GM12878 (cell line): ENCODE results near the gene ISM1.

ENCODE experiments used
- CTCF ChIP-seq, 3 experiments: IDR thresholded peaks in 2 of 3; conservative IDR thresholded peaks in 1 of 3; 2 replicates each; pipeline ENCODE4 v1.5.1; 2011; ENCODE audit warnings: low read depth in 3 of 3, low read length in 3 of 3, mild to moderate bottlenecking in 3 of 3, control low read depth in 2 of 3, moderate library complexity in 2 of 3, inconsistent platforms in 1 of 3, mixed read lengths in 1 of 3; ENCODE audit not compliant: control insufficient read depth in 2 of 3, insufficient read depth in 1 of 3; ENCODE audit errors: extremely low read depth in 1 of 3
- EZH2 ChIP-seq: IDR thresholded peaks from 2 replicates; pipeline ENCODE4 v1.6.1; 2012; ENCODE audit warnings: low read depth, mild to moderate bottlenecking, control low read depth, inconsistent platforms, low read length, borderline replicate concordance; ENCODE audit not compliant: control insufficient read depth
- TF ChIP-seq, protein P1 (sequence below): IDR thresholded peaks from 2 replicates; pipeline ENCODE4 v1.6.1; 2012; ENCODE audit warnings: mild to moderate bottlenecking, low read depth, low read length

GRCh38 chr20:13325796-13326340 lies 104.8 kb downstream of the ISM1 start:
- TF ChIP-seq CTCF (IDR thresholded peaks at IDR 0.05 in 2 of 3, conservative IDR thresholded peaks at IDR 0.05 in 1 of 3; ENCODE audit: control insufficient read depth in 2 of 3, extremely low read depth in 1 of 3, insufficient read depth in 1 of 3, low read depth in 3 of 3, low read length in 3 of 3), result no peak
- TF ChIP-seq EZH2, result no peak
- TF ChIP-seq, protein P1, sequence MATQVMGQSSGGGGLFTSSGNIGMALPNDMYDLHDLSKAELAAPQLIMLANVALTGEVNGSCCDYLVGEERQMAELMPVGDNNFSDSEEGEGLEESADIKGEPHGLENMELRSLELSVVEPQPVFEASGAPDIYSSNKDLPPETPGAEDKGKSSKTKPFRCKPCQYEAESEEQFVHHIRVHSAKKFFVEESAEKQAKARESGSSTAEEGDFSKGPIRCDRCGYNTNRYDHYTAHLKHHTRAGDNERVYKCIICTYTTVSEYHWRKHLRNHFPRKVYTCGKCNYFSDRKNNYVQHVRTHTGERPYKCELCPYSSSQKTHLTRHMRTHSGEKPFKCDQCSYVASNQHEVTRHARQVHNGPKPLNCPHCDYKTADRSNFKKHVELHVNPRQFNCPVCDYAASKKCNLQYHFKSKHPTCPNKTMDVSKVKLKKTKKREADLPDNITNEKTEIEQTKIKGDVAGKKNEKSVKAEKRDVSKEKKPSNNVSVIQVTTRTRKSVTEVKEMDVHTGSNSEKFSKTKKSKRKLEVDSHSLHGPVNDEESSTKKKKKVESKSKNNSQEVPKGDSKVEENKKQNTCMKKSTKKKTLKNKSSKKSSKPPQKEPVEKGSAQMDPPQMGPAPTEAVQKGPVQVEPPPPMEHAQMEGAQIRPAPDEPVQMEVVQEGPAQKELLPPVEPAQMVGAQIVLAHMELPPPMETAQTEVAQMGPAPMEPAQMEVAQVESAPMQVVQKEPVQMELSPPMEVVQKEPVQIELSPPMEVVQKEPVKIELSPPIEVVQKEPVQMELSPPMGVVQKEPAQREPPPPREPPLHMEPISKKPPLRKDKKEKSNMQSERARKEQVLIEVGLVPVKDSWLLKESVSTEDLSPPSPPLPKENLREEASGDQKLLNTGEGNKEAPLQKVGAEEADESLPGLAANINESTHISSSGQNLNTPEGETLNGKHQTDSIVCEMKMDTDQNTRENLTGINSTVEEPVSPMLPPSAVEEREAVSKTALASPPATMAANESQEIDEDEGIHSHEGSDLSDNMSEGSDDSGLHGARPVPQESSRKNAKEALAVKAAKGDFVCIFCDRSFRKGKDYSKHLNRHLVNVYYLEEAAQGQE, result no peak
